Fibroblast of villous mesenchyme (primary cell): Measurements from ENCODE around the gene STX8. TPM values are rescaled to one million over a fixed set of nuclear protein-coding genes. Genes with fewer than 3 reads are reported as not detected.

ENCODE experiments used
- DNase-seq: peaks from one replicate; pipeline ENCODE4 v3.0.0-alpha.2; 2010; ENCODE audit warnings: low read depth
- H3K4me3 ChIP-seq: 2 replicates; pipeline ENCODE4 v1.5.1; 2011; ENCODE audit warnings: low read depth, mild to moderate bottlenecking, low read length
- CTCF ChIP-seq: IDR thresholded peaks from 2 replicates; pipeline ENCODE4 v1.5.1; 2012; ENCODE audit warnings: low read depth, mild to moderate bottlenecking, low read length; ENCODE audit not compliant: insufficient read depth
- total RNA-seq: library from RNA; depleted of rRNA; stranded (reverse); fragments of >200 nt; gene quantifications from 2 replicates; pipeline ENCODE4 v1.2.3, GENCODE V29; 2012

STX8 gene
- total RNA-seq, 1 donor: 91.1 TPM

- no peak for TF ChIP-seq CTCF
- DNase-seq: no peak
- H3K4me3 ChIP-seq: no peak overlapping the region
These were observed 275.9 kb downstream of the STX8 start for GRCh38 chr17:9299695-9300094.

- no peak for TF ChIP-seq CTCF
- no peak for DNase-seq
- H3K4me3 ChIP-seq: no peak overlapping the region
These were observed 276.8 kb downstream of the STX8 start for GRCh38 chr17:9298776-9299295.

GRCh38 chr17:9298135-9298534 is 277.5 kb downstream of the STX8 start:
- no peak for TF ChIP-seq CTCF
- no peak overlapping the region for H3K4me3 ChIP-seq

GRCh38 chr17:9294661-9295210 is 280.9 kb downstream of the STX8 start:
- TF ChIP-seq CTCF: no peak
- H3K4me3 ChIP-seq: no peak overlapping the region
- DNase-seq: no peak

More at GRCh38 chr17:9298135-9298534, 277.5 kb downstream of the STX8 start:
- no peak for DNase-seq

GRCh38 chr17:9292561-9292941 is 283.1 kb downstream of the STX8 start:
- no peak for DNase-seq
- H3K4me3 ChIP-seq: no peak overlapping the region
- no peak for TF ChIP-seq CTCF

GRCh38 chr17:9291912-9292560 is 283.6 kb downstream of the STX8 start:
- peak; percentile 61 for TF ChIP-seq CTCF
- H3K4me3 ChIP-seq: no peak overlapping the region
- peak; percentile 52 for DNase-seq

- DNase-seq: no peak
- no peak overlapping the region for H3K4me3 ChIP-seq
- no peak for TF ChIP-seq CTCF
These were observed 285.4 kb downstream of the STX8 start for GRCh38 chr17:9290226-9290613.
